PC-9 (cell line): ENCODE measurements around the gene ELP4. TPM values are rescaled to one million over a fixed set of nuclear protein-coding genes. Genes with fewer than 3 reads are reported as not detected.

Experiments
- BruUV-seq: library from RNA; stranded (reverse); fragments of 400-500 nt; replicated peaks from 2 replicates; lab custom pipeline; 2021; lab: Mats Ljungman, UMichigan
- CTCF ChIA-PET: fragments of 300-600 bp; sonication (Branson Sonifier 250); formaldehyde crosslinking; loops from one replicate; lab custom pipeline; 2022; ENCODE audit warnings: antibody characterized with exemption; lab: Charles Lee
- POLR2A ChIA-PET: fragments of 300-600 bp; sonication (Branson Sonifier 250); formaldehyde crosslinking; loops from one replicate; lab custom pipeline; 2022; ENCODE audit warnings: antibody characterized with exemption; ENCODE audit not compliant: unreplicated experiment; lab: Charles Lee
- DNase-seq, 2 experiments: peaks; one replicate each; pipeline versions ENCODE4 v3.0.0 to v3.0.0-alpha.2; 2015 to 2022; ENCODE audit warnings: mixed read lengths in 1 of 2
- H2AFZ ChIP-seq: fragments of 200-600 bp; sonication (generic); 2 replicates; pipeline ENCODE4 v1.8.1; 2017; ENCODE audit warnings: antibody characterized with exemption
- H3F3A ChIP-seq: fragments of 200-600 bp; sonication (generic); 2 replicates; pipeline ENCODE4 v1.8.1; 2017; ENCODE audit warnings: antibody characterized with exemption, mild to moderate bottlenecking, low read depth; ENCODE audit not compliant: insufficient read depth
- H3K27ac ChIP-seq: fragments of 200-600 bp; sonication (generic); 2 replicates; pipeline ENCODE4 v1.6.1; 2016; ENCODE audit warnings: mixed run types
- H3K27me3 ChIP-seq: fragments of 200-600 bp; sonication (generic); 2 replicates; pipeline ENCODE4 v1.6.1; 2016; ENCODE audit warnings: low read depth, mixed run types; ENCODE audit not compliant: insufficient read depth
- H3K36me3 ChIP-seq: fragments of 200-600 bp; sonication (generic); 2 replicates; pipeline ENCODE4 v1.6.1; 2016; ENCODE audit warnings: low read depth, mixed run types
- H3K4me1 ChIP-seq: fragments of 200-600 bp; sonication (generic); replicated peaks from 2 replicates; pipeline ENCODE4 v1.6.1; 2016; ENCODE audit warnings: mixed run types; ENCODE audit not compliant: insufficient read depth
- H3K4me2 ChIP-seq: fragments of 200-600 bp; sonication (generic); 2 replicates; pipeline ENCODE4 v1.6.1; 2017; ENCODE audit warnings: mixed run types
- H3K4me3 ChIP-seq: fragments of 200-600 bp; sonication (generic); 2 replicates; pipeline ENCODE4 v1.6.1; 2016; ENCODE audit warnings: mixed run types
- H3K79me2 ChIP-seq: fragments of 200-600 bp; sonication (generic); 2 replicates; pipeline ENCODE4 v1.6.1; 2017; ENCODE audit warnings: low read depth, mixed run types
- H3K9me2 ChIP-seq: fragments of 200-600 bp; sonication (generic); 2 replicates; pipeline ENCODE4 v1.8.1; 2017; ENCODE audit warnings: mild to moderate bottlenecking; ENCODE audit not compliant: insufficient read depth
- H3K9me3 ChIP-seq: fragments of 200-600 bp; sonication (generic); 2 replicates; pipeline ENCODE4 v1.8.1; 2016; ENCODE audit warnings: low read depth; ENCODE audit not compliant: insufficient read depth
- H4K20me1 ChIP-seq: fragments of 200-600 bp; sonication (generic); 2 replicates; pipeline ENCODE4 v1.8.1; 2017; ENCODE audit not compliant: insufficient read depth
- CTCF ChIP-seq: fragments of 200-600 bp; sonication (generic); conservative IDR thresholded peaks from 2 replicates; pipeline ENCODE4 v1.6.1; 2017; ENCODE audit warnings: mixed run types, antibody characterized with exemption, mild to moderate bottlenecking, moderate library complexity
- EZH2 ChIP-seq: fragments of 200-600 bp; sonication (generic); IDR thresholded peaks from 2 replicates; pipeline ENCODE4 v1.8.0; 2017; ENCODE audit warnings: antibody characterized with exemption, low read depth
- intact Hi-C: fragments of 100-400 bp; cut with micrococcal nuclease; formaldehyde crosslinking; loops from one replicate; pipeline ENCODE4 v1.10.0; 2022; ENCODE audit not compliant: unreplicated experiment
- total RNA-seq: library from RNA; stranded (reverse); gene quantifications from 2 replicates; pipeline ENCODE4 v1.2.3, GENCODE V29; 2021

ELP4 gene
- total RNA-seq, 1 experiment from 2014 or later = 20.5 TPM

GRCh38 chr11:31798554-31799434 lies 289.2 kb downstream of the ELP4 start:
- no peak overlapping the region for H3K4me2 ChIP-seq
- CTCF ChIA-PET = no interaction called here
- intact Hi-C loops = no loop called here
- no peak for DNase-seq
- H2AFZ ChIP-seq = no peak overlapping the region
- H3K27ac ChIP-seq = no peak overlapping the region
- H3K9me2 ChIP-seq = no peaks in the 10 kb centered on the region
- H3K4me1 ChIP-seq = no peaks in the 10 kb centered on the region
- no peaks in the 10 kb centered on the region for H3F3A ChIP-seq
- no peaks in the 10 kb centered on the region for H3K27me3 ChIP-seq
- no peaks in the 10 kb centered on the region for H3K79me2 ChIP-seq
- H4K20me1 ChIP-seq = no peaks in the 10 kb centered on the region
- no TSS peak for BruUV-seq
- H3K9me3 ChIP-seq = no peaks in the 10 kb centered on the region
- POLR2A ChIA-PET = no interaction called here
- no peak overlapping the region for H3K4me3 ChIP-seq
- peaks cover 29% of the 10 kb centered on the region for H3K36me3 ChIP-seq
- TF ChIP-seq CTCF (no peak), EZH2 (no peak)

GRCh38 chr11:31799435-31800397 lies 290.1 kb downstream of the ELP4 start:
- Histone ChIP-seq H3K79me2 (peaks cover 7% of the 10 kb centered on the region), H3K9me2 (no peaks in the 10 kb centered on the region), H3K27ac (no peak overlapping the region), H4K20me1 (no peaks in the 10 kb centered on the region), H3K9me3 (no peaks in the 10 kb centered on the region), H2AFZ (no peak overlapping the region), H3K4me1 (no peaks in the 10 kb centered on the region), H3F3A (no peaks in the 10 kb centered on the region), H3K4me3 (no peak overlapping the region), H3K27me3 (no peaks in the 10 kb centered on the region), H3K4me2 (no peak overlapping the region), H3K36me3 (peaks cover 21% of the 10 kb centered on the region)
- intact Hi-C loops = loop anchor here (10.0 kb wide), 1 partner anchor 375 kb away; no protein-coding TSS in a partner anchor
- DNase-seq = no peak
- TF ChIP-seq EZH2 (no peak), CTCF (no peak)
- ChIA-PET POLR2A (no interaction called here), CTCF (no interaction called here)
- no TSS peak for BruUV-seq
